Right hindlimb (tissue), 1 donor: ENCODE results near the gene CTXND1.

Experiments used
- DNase-seq: peaks from one replicate; pipeline ENCODE4 v3.0.0-alpha.2; 2018

The CTXND1 gene

DNA sequence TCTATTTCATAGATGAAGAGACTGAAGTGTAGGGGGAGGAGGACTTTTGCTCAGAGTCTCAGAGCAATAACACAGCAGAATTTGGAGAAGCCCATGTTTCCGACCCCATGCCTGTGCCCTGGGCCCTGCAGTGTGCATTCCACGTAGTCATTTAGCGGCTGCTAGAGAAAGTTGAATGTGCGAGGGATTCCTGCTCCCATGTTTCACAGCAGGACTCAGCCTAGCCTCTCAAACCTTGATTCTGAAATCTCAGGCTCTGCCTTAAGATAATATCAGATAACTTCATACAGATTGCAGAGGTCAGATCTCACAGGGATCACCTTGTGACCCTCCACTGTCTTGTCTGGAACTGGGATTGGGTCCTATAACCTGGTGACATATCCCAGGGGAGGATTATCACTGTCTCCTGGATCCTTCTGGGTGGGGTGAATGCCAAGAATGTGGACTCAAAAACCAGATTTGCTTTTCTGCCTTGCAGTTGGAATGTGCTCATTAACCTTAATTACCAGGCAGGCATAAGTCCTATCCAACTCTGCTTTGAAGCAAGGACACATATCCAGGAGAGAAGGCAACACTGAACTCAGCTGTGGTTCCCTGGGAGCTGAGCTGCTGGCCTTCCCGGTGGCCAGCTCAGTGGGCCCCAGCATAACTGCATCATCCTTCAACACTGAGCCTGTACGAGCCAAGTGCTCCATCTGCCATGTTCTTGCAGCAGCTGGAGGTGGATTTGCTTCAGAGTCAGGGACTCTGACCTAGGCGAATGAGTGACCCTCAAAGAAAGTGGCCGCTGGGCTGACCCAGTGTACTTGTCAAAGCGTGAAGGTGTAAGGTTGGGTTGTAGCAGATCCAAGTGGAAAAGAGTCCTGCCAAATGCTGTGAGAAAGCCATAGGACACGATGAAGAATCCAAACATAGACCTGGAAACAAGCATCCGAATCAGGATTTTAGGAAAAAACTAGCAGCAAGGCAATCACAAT, 43.0 kb downstream of the CTXND1 start:
- DNase-seq, result no peak

DNA sequence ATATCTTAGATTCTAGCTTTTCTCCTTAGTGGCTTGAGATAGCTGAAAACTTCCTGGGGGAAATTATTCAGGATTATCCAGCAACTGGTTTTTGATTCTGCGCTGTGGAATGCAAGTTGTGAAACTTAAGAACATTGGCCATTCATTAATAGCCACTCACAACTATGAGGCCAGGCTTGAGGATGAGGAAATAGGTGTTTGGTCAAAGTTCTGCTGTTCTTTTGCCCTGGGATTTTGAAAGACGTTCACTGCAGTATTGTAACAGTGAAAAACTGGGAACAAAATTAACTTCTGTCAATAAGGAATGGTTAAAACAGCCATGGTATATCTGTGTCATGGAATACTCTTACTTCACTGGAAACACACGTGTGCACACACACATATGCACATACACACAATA, 44.1 kb downstream of the CTXND1 start:
- DNase-seq, result no peak

DNA sequence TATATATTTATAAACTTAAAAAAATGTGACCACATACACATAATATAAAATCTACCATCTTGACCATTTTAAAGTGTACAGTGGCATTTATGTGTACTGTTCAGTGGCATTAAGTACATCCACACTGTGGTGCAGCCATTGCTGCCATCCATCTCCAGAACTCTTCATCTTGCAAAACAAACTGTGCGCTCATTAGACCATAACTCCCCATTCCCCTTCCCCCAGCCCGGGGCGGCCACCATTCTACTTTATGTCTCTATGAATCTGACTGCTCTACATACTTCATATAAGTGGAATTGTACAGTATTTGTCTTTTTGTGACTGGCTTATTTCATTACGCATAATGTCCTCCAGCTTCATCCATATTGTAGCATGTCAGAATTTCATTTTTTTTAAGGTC, 47.8 kb downstream of the CTXND1 start:
- no peak for DNase-seq

DNA sequence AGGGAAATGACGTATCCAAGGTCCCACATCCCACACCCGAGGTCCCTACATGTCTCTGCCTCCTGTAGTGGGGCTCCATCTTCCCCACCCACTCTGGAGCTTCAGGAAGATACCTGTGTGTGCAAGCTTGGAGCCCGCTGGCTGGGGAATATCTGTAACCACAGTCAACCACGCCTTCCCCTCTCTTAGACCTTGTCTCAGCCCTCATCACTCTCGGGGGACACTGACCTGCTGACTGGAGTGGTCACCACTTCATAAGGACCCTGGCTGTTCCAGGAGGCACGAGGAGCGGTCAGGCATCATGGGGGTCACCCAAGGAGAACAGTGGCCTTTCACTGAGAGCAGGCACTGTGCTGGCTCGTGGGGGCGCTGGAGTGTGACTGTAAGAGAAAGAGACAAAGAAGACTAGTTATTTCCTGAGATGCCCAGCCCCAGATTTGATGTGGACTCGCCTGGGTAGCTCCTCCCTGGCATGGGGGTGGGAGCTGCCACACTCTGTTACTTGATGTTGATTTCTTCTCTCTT, 48.6 kb downstream of the CTXND1 start:
- DNase-seq, result no peak

DNA sequence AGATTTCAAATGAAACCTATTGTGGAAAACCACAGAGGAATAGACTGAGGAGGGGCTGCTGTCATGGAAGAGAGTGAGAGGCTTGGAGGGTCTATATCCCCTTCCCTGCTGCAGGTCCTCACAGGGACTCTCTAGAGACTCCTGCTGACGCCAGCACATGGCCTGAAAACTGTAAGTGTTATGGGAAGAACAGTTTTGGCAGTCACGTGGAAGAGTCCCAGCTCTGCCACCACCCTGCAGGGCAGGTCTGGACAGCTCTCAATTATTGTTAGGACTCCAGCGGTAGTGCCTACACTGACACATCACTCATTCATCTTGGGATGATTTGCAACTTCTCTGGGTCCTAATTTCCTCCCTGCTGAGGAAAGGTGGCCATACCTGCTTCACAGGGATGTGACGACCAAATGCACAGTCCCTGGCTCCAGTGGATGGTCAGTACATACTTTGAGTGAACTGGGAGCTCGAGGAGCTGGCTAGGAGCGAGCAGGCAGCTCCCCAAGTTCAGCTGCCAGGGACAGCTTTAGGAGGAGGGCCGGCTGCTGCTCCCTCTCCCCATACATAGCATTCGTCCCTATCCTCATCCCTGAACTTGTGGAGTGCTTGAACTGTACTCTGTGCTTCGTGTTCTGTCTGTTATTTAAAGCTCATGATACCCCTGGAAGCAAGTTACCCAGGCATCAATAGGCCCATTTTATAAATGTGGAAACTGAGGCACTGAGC, 49.2 kb downstream of the CTXND1 start:
- DNase-seq, result no peak

DNA sequence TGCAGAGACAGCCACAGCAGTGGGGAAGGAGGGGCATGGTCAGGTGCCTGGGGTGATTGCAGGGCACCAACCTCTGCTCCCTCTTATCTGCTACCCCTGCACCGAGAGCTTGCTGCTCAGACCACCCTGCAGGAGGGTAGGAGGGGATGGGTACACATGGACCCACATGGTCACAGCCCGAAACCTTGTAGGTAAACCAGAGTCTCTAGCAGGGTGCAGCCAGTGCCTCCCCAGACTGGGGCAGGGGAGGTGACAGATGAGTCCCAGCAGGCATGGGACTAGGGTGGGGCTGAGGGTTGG, 50.0 kb downstream of the CTXND1 start:
- DNase-seq, result no peak

DNA sequence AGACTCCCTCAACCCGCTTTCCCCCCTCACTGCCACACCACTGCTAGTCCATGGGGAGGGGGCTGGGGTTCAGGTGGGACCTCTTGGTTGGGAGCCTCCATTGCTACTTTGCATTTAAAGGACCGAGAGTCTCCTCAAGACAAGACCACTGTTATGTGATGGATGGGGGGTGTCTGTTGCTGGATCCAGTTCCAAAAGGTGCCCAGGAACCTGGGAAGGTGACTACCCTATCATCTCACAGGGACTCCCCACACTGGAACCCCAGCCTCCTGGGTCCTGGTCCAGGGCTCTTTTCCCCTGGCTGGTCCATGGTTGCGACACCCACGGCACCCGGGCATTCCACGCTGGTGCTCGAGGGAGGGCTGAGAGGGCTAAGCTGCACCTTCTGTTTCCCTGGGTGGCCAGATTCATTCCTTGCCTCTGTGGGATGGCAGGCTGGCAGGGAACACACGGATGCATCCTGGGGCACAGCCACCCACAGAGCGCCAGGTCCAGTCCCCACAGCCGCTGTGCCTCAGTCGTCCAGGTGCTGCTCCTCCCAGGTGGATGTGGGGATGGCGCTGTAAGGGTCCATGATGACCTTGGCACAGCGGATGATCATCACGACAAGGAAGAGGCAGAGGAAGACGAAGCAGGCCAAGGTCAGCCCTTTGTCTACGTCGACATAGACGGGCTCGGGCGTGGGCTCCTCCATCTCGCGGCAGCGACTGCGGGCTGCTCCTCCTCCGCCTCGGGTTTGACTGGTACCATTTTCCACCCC, 50.6 kb downstream of the CTXND1 start:
- DNase-seq, result no peak

DNA sequence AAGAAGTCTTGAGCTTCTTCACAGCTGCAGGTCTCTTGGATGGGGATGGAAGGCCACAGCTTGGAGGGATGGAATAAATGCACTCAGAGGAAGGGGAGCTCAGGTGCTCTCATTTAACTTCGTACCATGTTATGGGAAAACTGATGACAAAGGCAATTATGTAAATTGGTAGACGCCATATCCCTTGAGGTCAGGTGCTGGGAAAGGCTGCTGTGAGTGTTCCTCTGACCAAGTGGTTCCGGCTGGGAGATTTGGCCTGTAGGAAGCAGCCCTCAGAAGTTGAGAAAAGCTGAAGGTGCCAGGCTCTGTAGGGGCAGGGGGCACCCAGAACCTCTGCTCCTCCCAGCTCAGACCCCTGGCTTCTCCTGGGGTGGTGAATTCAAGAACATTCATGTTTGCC, 52.1 kb downstream of the CTXND1 start:
- DNase-seq, result no peak

DNA sequence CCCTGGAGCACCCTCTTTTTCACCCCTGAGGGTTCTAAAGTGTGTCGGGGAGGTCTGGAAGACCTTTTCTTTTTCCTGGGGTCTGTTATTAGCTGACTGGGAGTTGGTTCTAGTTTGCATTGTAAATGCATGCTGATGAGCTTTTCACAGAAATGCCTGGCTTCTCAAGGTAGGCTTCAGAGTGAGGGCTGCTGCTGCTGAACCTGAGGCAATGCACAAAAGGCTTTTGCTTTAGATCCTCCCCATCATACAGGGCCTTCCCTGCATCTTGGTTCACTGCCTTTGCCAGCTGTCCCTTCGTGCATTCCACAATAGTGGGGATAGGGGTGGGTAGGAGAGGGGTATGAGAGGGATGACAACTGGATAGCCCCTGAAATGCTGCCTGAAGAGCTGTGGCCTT, 52.6 kb downstream of the CTXND1 start:
- DNase-seq, result no peak

DNA sequence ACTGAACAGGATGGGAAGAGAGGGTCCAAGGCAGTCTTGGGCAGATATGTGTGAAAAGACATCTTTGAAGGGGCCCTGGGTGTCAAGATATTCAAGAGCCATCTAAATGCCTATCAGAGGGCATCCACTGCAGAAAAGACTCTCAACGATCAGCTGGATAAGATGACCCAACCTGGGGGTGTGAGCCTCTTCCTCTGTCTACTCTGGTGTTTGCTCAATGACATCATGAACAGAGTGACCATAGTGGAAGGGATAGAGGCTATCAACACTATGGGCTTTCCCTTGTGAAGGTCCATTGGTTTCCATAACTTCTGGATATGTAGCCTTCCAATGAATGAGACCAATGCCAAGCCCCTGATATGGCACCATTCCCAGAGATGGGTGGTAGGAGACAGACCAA, 57.1 kb downstream of the CTXND1 start:
- no peak for DNase-seq

DNA sequence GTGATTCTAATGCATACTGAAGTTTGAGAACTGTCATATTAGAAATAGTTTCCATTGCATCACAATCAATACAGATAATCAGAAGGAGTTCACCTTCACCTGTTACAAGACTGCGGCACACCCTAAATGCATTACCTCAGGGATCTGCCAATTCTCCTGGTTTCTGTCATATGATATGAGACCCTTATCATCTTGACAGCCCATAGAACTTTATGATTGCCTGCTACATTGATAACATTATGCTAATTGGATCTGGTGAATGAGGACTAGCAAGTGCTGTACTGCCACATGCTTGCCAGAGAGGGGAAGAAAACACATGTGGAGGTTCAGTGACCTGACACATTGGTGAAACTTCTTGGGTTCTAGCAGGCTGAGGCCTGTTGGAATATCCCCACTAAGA, 57.8 kb downstream of the CTXND1 start:
- no peak for DNase-seq

DNA sequence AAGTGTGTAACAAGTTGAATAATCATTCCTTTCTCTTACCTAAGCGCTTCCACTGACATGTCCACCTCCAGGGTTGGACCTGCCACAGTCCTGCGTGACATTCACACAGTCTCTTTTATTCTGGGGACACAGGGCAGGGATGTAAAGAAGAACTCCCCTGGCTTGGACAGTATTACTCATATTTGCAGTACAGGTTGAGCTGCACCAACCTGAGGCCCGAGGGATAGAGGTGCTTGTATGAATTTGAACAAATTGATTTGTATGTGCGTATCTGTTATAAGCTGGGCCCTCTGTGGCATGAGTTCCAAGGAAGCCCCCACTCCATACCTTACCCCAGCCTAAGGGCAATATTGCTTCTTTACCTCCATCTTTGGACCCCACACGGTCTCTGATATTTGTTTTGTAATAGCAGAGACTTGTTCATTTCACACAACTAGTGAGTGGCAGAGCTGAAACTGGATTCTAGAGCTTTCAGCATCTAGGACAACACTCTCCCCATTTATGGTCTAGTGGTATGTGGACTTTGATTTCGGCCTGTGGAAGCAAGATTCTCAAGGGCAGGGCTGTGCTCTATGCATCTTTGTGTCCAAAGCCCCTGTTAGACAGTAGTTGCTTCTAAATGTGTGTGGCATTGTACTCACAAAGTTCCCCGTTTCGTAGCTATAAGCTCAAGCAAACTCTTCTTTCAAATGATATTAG, 60.0 kb downstream of the CTXND1 start:
- DNase-seq, result no peak

DNA sequence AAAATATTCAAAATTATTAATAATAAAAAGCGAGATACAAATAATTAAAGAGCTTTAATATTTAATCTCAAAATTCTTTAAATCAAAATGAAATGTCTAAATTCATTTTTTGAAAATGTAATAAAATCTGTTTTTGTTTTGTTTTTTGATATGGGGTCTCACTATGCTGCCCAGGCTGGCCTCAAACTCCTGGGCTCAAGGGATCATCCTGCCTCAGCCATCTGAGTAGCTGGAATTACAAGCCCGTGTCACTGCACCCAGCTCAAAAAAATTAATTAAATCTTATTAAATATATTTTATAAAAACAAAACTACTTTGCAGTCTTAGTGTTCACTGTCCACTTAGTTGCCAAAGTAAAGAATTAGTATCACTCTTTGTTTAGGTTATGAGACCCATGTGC, 60.8 kb downstream of the CTXND1 start:
- DNase-seq, result no peak

DNA sequence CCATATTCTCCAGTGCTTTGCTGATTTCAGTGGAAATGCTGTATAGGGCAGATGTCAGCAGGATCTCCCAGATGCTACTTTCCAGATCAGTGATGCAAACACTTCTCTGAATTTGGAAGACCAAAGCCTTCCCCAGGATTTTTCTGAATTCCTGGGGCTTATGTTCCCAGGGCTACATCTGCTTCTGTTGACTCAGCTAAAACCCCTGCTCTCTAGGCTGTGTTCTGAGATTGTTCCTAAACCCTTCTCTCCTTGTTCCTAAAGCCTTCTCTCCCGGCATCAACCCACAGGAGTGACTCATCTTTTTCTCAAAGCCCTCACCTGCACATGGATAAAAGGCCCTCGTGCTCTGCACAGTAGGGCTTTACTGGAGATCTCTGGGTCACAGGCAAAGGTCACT, 63.8 kb downstream of the CTXND1 start:
- DNase-seq, result no peak

DNA sequence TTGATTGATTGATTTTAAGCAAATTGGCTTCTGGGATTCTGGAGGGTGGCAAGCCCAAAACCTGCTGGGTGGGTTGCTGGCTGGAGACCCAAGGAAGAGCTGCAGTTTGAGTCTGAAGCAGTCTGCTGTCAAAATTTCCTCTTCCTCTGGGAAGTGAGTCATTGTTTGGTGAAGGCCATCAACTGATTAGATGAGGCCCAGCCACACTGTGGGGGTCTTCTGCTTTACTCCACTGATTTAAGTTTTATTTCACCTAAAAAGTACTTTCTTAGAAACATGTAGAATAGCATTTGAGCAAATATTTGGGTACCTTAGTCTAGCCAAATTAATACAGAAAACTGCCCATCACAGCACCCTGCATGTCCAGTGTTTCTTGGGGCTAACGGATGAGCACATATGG, 65.4 kb downstream of the CTXND1 start:
- no peak for DNase-seq

DNA sequence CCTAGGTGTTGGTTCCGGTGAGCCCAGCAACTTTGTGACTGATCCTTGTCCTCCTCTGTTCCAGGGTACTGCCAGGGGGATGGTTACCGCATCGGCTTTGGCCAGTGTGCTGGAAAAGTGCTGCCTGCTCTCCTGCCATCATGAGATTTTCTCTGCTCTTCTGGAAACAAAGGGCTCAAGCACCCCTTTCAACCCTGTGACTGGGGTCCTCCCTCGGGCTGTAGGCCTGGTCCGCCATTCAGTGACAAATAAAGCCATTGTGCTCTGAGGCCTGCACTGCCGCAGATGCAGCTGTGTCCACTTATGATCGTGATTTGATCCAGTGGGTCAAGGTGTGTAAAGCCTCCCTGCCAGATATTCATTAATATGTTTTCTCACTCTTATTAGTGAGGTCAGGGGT, 65.9 kb downstream of the CTXND1 start:
- DNase-seq, result no peak

DNA sequence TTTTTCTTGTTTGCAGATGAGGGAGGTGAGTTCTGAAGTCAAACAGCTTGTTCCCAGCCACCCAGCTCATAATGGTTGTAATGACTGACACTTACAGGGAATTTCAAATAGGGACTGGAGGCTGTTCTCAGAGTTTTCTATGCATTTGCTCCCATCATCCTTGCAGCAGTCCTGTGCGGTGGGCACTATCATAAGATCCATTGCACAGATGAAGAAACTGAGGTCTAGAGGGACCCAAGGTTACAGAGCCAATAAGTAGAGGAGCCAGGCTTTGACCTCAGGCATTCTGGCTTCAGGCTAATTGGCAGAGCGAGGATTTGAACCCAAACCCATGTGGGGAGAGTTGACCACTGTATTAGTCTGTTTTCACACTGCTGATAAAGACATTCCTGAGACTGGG, 66.9 kb downstream of the CTXND1 start:
- no peak for DNase-seq

DNA sequence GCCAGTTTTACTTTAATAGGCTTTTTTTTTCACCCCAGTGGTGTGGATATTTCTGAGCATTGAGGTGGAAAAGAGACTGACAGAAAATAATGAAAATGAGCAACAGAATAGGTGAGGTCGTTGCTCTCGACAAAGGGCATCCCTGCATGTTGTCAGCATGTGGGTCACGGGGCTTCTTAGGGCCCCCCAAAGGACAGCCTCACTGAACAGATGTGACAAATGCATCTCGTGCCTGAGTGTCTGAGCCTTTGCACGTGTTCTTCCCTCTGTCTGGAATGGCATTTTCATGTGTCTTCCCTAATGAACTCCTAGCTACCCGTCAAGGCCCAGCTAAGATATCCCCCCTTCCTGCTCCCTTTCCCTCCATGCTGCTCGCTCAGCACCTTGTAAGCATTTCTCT, 67.5 kb downstream of the CTXND1 start:
- no peak for DNase-seq

DNA sequence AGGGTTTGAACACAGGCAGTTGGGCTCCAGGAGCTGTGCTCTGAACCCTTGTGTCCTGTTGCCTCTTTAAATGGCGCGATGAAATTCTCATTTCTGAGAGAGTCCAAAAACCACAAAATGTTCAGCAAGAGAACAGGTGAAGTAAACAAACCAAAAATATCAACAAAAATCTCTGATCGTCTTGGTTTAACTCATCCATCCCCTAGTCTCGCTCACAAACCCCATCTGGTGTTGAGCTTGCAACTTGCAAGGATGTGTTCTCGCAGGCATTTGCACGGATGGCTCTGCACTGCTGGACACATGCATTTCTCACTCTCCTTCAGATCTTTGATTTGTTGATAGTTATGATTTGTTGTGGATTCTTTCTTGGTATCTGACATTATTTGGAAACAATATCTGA, 68.1 kb downstream of the CTXND1 start:
- no peak for DNase-seq

DNA sequence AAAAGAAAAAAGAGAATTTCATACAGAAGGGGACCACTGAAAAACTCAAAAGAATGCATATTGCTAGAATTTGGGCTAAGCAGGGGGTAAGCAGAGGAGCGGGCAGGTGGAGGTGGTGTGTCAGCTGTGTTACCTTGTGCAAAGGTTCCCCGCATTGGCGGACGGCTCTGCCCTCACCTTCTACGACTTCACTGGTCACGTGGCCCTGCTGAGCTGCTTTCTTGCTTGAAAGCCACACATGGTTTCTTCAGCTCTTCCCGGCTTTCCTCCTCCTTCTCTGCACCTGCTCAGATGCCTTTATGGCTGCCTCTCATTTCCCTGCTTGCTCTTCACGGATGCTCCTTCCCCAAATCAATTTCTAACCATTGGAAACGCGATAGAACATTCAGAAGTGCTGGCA, 68.7 kb downstream of the CTXND1 start:
- DNase-seq, result no peak

DNA sequence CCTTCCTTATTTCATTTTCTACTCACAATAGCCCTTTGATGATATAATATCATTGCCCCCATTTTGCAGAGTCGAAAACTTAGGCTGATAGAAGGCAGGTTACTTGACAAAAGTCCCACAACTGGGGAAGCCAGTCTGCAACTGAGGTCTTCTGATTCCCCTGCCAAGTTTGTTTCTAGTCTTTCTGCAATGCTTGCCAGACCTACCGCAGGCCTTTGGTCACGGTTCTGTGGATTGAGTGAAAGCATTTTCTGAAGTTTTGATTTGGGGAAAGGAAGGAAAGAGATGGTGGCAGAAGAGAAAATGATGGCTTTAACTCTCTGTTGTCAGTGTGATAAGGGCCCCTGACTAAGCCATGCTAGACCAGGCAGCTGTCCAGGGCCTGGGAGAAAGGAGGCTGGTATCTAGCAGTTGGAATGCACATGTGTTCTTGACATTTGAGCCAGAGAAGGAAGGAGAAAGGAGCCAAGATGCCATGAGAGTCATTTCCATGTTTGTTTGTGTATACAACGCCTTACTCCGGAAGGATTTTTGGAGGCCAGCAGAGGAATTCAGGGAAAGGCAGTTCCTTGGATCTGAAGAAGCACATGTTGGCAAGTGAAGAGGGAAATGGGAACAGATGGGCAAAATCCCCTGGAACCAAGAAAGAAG, 69.3 kb downstream of the CTXND1 start:
- DNase-seq, result peak; percentile 65

DNA sequence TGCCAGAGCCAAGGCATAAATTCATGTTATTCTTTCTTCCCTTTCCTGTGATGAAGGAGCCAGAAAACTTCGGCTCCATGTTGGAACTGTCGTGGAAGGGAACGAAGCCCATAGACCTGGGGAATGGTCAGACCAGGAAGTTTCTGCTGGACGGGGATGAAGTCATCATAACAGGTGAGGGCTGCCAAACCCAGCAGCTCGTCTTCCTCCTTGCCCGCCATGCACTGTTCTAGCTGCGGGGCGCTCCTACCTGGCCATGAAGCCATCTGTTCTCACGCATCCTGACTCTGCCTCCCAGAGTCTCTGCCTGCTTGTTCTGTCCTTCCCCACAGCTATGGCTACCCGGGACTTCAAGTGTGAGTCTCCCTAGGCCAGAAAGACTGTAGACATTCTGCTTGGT, 71.0 kb downstream of the CTXND1 start:
- no peak for DNase-seq
